Rectal smooth muscle tissue (tissue), 1 donor: Measurements from ENCODE around the gene CIB1.

Experiments used
- H3K27ac ChIP-seq: one replicate; pipeline ENCODE4 v1.7.0; 2013; ENCODE audit warnings: low read depth, low read length, inconsistent platforms
- H3K27me3 ChIP-seq: one replicate; pipeline ENCODE4 v1.7.0; 2013; ENCODE audit warnings: low read length; ENCODE audit not compliant: control insufficient read depth, insufficient read depth
- H3K36me3 ChIP-seq: one replicate; pipeline ENCODE4 v1.7.0; 2013; ENCODE audit warnings: low read length; ENCODE audit not compliant: control insufficient read depth, insufficient read depth
- H3K4me1 ChIP-seq: one replicate; pipeline ENCODE4 v1.7.0; 2013; ENCODE audit warnings: low read length; ENCODE audit not compliant: control insufficient read depth, insufficient read depth
- H3K4me3 ChIP-seq: one replicate; pipeline ENCODE4 v1.7.0; 2013; ENCODE audit warnings: low read length
- H3K9ac ChIP-seq: one replicate; pipeline ENCODE4 v1.7.0; 2013; ENCODE audit warnings: low read length

Gene CIB1

GRCh38 chr15:90181776-90182175 is 52.0 kb downstream of the CIB1 start:
- Histone ChIP-seq H3K9ac (no peak overlapping the region), H3K27me3 (no peaks in the 10 kb centered on the region), H3K4me3 (no peak overlapping the region), H3K4me1 (peaks cover 14% of the 10 kb centered on the region), H3K36me3 (no peaks in the 10 kb centered on the region), H3K27ac (no peak overlapping the region)
